Activated T-helper 1 cell treated with Interleukin-2 at 50 U/mL for 16 hours (primary cell): ENCODE data around the gene C17orf107.

Source experiments
- DNase-seq: peaks from one replicate; pipeline ENCODE4 v3.0.0-alpha.2; 2020; ENCODE audit warnings: low read depth

The C17orf107 gene

DNA sequence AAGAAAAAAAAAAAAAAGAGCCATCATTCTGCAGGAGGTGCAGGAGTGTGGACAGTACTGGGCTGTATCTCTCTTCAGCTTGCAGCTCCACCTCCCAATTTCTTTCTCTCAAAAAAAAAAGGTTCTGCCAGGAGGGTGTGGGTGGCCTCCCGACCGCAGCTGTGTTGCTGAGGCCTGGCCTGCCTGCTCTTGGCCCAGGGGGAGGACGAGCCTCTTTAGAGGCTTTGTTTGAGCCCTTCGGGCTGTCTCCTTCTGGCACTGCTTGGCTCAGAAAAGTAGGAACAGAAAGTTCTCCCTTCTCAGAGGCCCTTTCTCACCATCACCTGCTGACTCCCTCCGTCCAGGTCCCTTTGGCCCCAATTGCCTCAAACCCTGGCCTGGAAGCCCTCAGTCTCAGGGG lies 22.2 kb upstream of the C17orf107 start:
- DNase-seq: no peak

DNA sequence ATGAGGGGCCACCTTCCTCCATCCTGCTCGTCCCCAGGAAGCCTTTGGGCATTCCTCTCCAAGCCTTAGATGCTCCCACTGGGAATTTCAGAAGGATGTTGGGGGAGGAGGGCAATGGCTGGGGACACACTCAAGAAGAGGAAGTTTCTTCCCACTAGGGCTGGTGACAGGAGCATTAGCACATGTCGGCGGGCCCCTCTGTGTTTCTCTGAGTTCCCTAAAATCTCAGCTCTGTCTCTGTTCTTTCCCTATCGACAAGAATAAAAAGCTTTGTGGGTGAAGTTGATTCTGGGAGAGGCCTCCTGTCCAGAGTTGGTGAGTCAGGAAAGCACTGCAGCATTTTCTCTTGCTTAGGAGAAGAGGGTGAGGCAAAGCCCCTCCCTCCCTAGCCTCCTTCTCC lies 19.7 kb upstream of the C17orf107 start:
- no peak for DNase-seq

DNA sequence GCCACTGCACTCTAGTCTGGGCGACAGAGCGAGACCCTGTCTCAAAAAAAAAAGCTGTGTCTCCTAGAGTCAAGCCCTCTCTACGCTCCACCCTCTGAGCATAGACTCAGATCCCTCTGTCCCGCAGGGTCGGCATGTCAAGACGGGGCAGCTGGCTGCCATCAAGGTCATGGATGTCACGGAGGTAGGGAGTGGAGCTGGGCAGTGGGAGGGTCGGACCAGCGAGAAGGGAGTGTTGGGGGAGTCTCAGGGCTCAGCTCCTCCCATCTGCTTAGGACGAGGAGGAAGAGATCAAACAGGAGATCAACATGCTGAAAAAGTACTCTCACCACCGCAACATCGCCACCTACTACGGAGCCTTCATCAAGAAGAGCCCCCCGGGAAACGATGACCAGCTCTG lies 18.5 kb upstream of the C17orf107 start:
- DNase-seq: no peak

DNA sequence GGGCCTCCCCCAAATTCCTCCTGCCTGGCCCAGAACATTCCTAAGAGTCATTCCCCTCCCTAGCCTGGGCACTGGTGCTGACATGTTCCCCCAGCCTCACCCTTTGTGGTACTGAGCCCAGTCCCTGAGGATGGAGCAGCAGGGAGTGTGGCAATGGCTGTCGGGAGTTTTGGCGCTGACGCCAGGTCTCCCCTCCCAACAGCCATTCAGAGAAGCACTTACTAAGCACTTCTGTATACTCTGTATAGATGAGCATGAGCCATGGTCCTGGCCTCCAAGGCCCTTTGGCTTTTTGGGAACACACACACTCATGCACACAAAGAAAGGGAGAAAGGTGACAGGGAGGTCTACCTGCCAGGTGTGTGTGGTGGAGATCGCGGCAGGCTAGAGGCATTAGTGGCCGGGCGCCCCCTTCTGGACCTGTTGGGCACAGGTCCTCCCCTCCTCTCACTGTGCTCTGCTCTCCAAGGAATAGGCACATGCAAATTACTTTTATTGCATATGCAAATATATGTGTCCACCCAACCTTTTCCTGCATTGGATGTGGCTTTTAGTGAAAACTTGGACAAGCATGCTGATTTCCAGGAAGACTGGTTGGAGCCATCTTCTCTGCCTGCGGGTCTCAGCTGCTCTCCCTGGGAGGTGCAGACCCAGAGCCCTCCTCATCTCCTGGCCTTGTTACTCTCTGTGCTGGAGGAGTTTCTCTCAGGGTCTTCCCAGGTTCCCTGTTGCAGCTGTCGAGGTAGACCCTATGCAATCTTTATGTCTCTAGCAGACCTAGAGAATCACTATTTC lies 17.4 kb upstream of the C17orf107 start:
- DNase-seq: peak; percentile 48

DNA sequence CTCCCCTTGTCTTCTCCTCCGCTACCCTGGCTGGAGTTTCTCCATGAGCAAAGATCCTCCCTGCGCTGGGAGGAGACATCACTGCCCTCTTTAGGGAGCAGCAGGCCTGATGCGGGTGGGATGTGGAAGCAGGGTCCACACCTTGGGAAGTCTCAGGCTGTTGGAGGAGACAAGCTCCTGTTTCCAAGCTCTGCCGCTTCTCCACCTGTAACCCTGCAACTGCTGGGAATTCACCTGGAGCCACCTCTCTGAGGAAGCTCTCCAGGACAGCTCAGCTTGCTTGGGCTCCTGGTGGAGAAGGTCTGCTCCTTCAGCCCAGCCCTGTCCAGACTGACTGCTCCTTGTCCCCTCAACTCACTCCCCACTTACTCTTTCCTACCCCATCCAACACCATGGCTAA lies 14.8 kb upstream of the C17orf107 start:
- DNase-seq: no peak

DNA sequence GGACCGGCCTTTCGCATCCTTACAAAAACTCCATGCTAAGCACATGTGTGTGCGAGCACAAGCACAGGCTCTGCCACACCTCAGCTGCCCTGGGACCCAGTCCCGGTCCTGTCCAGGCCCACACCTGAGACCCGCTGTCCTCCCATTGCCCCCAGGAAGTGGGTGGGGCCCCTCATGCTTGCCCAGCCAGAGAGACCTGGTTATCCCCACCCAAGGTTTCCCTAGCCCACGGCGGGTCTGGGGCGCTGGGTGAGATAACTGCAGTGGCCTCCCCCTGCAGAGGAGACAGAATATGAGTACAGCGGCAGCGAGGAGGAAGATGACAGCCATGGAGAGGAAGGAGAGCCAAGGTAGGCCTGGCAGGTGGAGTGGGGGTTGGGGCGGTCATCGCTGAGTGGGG lies 12.5 kb upstream of the C17orf107 start:
- DNase-seq: no peak

DNA sequence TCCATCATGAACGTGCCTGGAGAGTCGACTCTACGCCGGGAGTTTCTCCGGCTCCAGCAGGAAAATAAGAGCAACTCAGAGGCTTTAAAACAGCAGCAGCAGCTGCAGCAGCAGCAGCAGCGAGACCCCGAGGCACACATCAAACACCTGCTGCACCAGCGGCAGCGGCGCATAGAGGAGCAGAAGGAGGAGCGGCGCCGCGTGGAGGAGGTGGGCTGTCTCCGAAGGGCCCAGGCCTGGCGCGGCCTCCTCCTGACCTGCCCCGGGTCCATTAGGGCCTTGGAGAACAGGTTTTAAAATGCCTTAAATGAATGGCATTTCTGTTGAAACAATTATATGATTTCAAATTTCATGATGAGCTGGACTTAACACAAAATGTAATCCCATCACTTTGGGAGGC lies 11.8 kb upstream of the C17orf107 start:
- DNase-seq: no peak

DNA sequence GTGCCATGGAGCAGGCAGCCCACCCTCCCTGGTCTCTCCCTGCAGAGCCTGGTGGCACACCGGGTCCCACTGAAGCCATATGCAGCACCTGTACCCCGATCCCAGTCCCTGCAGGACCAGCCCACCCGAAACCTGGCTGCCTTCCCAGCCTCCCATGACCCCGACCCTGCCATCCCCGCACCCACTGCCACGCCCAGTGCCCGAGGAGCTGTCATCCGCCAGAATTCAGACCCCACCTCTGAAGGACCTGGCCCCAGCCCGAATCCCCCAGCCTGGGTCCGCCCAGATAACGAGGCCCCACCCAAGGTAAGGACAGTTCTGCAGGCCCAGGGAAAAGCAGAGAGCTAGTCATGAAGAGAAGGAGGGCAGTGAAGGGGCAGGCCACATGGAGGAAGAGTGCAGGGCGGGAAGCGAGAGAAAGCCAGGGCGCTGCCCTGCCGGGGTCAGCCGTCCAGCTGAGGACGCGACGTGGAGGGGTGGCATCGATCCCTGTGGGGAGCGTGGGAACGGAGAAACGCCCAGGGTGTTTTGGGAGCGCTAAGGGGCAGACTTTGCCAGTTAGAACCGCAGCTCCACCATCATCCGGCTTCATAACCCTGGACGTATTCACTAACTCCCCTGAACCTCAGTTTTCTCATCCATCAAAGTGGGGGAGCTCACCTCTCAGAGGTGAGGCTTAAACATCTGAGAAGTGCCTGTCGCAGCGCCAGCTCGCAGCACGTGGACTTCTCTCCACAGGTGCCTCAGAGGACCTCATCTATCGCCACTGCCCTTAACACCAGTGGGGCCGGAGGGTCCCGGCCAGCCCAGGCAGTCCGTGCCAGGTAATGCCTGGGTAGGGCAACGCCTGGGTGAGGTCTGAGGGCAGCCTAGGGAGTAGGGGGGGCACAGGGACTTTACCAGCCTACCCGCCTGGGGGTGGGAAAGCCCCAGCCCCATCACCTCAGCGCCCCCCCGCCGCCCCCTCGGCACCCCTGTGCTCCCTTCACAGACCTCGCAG lies 7.6 kb upstream of the C17orf107 start:
- no peak for DNase-seq

DNA sequence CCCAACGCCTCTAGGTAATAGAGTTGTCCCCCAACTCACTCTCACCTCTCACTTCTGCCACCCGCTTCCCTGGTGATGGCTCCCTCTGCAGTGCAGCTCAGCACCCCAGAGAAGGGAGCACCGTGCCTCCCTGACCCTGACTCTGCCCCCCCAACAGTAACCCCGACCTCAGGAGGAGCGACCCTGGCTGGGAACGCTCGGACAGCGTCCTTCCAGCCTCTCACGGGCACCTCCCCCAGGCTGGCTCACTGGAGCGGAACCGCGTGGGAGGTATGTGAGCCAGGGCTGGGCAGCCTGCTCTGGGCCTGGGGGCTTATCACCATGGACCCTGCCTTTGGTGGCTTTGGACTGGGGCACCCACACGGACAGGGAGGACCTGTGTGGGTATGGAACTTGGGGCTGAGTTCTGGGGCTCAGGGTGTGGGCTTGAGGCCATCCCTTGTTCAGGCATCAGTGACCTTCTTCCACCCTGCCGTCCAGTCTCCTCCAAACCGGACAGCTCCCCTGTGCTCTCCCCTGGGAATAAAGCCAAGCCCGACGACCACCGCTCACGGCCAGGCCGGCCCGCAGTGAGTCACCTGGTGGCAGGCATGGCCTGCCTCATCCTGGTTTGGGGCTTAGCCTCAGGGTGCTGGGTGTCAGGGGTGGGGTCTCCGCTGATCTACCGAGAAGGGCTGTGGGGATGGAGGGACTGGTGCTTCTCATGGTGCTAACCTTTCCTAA lies 6.7 kb upstream of the C17orf107 start:
- DNase-seq: no peak

DNA sequence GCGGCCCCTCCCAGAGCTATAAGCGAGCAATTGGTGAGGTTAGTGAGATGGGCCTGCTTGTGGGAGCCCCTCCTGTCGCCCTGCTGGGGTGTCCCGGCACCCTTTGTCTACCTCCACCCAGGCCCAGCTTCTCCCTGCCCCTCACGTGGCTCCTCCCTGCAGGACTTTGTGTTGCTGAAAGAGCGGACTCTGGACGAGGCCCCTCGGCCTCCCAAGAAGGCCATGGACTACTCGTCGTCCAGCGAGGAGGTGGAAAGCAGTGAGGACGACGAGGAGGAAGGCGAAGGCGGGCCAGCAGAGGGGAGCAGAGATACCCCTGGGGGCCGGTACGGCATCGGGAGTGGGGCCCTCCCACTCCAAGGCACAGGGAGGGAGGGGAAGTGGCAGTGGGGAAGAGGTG lies 6.1 kb upstream of the C17orf107 start:
- no peak for DNase-seq

DNA sequence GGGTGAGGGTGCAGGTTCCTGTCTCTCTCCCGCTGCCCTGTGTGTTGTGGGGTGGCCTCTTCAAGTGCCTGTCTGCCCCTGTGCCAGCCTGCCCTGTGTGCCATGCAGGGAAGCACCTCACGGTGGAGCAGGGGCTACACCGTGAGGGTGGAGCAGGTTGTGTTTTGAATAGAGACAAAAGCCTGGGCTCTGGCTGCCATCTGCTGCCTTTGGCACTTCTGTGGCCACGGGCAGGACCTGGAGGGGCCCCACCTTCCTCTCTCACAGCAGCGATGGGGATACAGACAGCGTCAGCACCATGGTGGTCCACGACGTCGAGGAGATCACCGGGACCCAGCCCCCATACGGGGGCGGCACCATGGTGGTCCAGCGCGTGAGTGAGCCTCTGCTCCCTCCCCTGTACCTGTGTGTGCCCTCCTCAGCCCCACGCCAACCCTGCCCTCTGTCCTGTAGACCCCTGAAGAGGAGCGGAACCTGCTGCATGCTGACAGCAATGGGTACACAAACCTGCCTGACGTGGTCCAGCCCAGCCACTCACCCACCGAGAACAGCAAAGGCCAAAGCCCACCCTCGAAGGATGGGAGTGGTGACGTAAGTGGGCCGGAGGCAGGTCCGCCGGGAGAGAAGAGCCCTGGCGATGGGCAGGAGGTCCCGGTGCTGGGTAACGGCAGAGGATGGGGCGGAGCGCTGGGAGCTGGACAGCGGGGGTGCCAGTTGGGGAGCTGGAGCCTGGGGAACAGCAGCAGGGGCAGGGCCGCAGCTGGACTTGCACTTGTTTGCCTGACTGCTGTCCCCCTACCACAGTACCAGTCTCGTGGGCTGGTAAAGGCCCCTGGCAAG lies 5.4 kb upstream of the C17orf107 start:
- no peak for DNase-seq

DNA sequence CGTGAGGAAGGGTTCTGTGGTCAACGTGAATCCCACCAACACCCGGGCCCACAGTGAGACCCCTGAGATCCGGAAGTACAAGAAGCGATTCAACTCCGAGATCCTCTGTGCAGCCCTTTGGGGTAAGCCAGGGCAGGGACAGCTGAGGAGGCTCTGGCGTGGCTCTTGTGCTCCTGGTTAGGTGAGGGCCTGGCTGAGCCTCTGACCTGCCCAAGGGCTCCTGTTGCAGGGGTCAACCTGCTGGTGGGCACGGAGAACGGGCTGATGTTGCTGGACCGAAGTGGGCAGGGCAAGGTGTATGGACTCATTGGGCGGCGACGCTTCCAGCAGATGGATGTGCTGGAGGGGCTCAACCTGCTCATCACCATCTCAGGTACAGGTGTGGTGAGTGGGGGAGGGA lies 4.2 kb upstream of the C17orf107 start:
- no peak for DNase-seq

DNA sequence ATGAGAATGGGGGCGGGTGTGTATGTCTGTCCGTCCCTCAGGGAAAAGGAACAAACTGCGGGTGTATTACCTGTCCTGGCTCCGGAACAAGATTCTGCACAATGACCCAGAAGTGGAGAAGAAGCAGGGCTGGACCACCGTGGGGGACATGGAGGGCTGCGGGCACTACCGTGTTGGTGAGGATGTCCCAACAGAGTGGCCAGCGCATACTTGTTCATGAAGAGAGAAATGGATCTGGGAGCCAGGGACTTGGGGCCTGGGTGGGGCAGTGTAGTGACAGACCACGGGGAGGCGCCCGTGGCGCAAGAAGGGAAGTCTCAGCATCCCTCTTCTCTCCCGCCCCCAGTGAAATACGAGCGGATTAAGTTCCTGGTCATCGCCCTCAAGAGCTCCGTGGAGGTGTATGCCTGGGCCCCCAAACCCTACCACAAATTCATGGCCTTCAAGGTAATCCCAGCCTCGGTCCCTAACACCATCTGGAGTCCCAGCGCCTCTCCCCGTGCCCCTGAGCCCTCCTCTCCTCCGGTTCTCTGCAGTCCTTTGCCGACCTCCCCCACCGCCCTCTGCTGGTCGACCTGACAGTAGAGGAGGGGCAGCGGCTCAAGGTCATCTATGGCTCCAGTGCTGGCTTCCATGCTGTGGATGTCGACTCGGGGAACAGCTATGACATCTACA lies 3.5 kb upstream of the C17orf107 start:
- DNase-seq: no peak

DNA sequence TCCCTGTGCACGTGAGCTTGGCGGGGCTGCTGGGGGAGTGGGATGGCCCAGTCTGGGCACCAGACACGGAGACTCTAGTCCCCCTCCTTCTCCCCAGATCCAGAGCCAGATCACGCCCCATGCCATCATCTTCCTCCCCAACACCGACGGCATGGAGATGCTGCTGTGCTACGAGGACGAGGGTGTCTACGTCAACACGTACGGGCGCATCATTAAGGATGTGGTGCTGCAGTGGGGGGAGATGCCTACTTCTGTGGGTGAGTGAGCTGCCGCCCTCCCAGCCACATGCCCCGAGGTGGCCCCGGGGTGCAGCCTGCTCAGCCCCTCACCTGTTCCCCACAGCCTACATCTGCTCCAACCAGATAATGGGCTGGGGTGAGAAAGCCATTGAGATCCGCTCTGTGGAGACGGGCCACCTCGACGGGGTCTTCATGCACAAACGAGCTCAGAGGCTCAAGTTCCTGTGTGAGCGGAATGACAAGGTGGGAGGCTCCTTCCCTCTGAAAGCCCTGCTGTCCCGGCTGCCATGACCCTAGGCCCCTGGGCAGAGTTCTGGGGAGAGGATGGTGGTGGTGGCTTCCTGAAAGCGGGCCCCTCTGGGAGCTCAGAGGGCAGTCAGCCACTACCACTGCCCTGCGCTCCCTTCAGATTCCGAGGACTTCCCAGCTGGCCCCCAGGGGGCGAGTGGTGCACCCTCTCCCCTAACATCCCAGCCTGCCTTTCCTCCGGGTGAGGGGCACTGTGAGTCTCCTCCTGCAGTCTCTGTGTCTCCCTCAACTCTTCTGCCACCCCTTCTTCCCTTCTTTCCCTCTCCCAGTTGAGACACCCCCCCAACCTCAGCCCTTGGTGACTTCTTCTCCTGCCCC lies 2.8 kb upstream of the C17orf107 start:
- no peak for DNase-seq

DNA sequence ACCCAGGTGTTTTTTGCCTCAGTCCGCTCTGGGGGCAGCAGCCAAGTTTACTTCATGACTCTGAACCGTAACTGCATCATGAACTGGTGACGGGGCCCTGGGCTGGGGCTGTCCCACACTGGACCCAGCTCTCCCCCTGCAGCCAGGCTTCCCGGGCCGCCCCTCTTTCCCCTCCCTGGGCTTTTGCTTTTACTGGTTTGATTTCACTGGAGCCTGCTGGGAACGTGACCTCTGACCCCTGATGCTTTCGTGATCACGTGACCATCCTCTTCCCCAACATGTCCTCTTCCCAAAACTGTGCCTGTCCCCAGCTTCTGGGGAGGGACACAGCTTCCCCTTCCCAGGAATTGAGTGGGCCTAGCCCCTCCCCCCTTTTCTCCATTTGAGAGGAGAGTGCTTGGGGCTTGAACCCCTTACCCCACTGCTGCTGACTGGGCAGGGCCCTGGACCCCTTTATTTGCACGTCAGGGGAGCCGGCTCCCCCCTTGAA lies 2.1 kb upstream of the C17orf107 start:
- DNase-seq: no peak

DNA sequence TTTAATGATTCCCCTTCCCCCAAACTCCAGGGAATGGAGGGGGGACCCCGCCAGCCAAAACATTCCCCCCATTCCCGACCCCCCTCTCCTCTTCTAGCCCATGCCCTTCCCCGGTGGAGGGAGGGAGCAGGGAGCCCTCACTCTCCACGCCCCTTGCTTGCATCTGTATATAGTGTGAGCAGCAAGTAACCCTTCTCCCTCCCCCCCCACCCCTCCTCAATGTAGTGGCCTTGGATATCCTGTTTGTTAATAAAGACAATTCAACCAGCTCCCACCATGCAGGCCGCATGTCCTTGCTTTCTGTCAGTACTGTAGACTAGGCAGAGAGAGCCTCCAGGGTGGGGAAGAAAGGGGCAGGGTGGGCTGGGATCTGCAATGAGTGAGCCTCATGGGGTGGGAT lies 1.6 kb upstream of the C17orf107 start:
- DNase-seq: no peak

DNA sequence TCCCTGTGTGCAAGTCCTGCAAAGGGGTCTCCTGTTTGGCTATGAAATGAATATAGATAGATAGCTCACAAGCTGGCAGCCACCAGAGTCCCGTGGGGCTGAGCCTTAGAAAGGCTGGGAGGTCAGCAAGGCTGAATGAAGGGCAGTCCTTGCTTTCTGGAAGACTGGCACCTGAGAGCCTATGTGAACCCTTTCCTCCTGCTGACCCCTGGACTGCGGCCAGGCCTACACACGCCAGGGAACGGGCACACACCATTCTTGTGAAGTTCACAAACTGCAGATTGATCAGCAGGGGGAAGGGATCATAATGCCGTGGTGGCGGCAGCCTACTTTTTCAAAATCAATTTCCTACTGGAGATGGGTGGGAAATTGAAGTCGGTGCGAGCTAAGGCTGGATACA lies 985 bp upstream of the C17orf107 start:
- DNase-seq: no peak

DNA sequence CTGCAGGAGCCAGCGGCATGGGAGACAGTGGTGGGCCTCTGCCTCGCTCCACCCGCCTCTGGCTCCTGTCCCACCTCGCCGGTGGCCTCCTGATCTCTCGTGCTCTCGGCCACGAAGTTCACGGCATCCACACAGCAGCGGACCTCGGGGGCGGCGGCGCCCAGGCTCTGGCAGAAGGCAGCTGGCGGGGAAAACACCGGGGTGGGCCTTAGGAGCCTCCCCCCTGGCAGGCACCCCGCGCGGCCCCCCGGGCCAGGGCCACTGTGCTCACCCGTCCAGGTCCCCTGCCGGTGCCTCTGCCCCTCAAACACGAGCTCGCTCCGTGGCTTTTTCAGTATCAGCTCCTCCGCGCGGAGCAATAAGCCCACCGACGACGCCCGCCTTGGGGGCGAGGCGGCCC lies 409 bp upstream of the C17orf107 start:
- DNase-seq: no peak

DNA sequence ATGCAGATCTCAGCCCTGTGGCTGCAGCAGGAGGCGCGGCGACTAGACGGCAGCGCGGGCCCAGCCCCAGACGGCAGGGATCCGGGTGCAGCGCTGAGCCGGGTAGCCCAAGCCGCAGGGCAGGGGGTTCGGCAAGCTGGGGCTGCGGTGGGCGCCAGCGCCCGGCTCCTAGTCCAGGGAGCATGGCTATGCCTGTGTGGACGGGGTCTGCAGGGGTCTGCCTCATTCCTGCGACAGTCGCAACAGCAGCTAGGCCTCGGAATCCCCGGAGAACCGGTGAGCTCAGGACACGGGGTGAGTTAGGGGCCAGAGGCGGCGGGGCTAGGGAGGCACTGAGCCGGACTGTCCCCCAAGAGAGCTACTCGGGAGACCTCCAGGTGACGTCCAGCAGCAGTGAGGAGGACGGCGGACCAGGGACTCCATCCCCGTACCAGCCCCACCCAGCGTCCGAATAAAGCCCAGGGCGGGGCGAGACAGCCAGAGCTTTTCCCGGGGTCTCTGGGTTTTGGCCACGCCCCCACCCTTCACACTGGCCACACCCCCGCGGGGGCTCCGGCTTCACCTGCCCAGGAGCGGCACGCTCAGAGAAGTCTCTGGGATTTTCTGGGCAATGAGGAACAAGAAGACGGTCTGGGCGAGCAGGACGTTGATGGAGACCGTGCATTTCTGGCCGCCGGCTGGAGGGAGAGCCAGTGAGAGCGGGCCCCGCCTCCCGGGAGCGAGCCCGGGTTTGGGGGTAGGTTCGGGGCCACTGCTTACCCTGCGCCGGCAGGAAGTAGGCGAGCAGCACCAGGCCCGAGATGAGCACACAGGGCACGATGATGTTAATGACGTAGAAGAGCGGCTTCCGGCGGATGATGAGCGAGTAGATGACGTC lies 1.1 kb downstream of the C17orf107 start:
- peak; percentile 43 for DNase-seq
